Astrocyte of the spinal cord (primary cell): ENCODE data around the gene NTMT1.

Source experiments
- DNase-seq: peaks from one replicate; pipeline ENCODE4 v3.0.0; 2011; ENCODE audit warnings: low read depth, low spot score
- H3K4me3 ChIP-seq: 2 replicates; pipeline ENCODE4 v1.5.1; 2011; ENCODE audit warnings: low read depth, mild to moderate bottlenecking, low read length, moderate library complexity
- in situ Hi-C: cut with HindIII; loops from 2 replicates; pipeline ENCODE4 v1.10.0; 2017; ENCODE audit warnings: low sequenced_read_pairs
- TF ChIP-seq, protein P1 (sequence below): IDR thresholded peaks from 2 replicates; pipeline ENCODE4 v1.5.1; 2012; ENCODE audit warnings: low read depth, mild to moderate bottlenecking, low read length, inconsistent platforms

The NTMT1 gene

DNA sequence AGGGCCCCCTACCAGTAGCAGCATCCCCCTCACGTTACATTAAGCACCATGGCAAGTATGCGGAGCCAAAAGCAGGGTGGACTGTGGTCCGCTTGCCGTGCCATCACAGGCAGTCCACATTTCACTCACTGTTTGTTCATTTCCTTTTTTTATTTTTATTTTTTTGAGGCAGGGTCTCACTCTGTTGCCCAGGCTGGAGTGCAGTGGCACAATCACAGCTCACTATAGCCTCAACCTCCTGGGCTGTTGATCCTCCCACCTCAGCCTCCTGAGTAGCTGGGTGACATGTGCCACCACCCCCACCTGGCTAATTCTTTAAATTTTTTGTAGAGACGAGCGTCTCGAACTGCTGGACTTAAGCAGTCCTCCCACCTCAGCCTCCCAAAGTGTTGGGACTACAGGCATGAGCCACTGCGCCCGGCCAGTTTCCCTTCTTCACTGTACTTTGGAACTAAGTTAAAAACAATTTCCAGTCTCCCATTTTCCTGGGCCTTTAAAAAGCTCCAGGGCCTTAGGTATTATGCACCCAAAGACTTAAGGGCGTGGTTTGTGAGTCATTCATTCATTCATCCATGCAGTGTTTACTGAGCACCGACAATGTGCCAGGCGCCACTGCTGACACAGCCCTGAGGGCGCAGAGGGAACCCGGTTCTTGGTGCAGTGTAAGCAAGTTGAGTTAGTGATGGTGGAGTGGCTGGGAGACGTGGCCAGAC lies 59.4 kb downstream of the NTMT1 start:
- H3K4me3 ChIP-seq: no peak overlapping the region
- no peak for DNase-seq
- in situ Hi-C loops: no loop called here
- TF ChIP-seq, protein P1, sequence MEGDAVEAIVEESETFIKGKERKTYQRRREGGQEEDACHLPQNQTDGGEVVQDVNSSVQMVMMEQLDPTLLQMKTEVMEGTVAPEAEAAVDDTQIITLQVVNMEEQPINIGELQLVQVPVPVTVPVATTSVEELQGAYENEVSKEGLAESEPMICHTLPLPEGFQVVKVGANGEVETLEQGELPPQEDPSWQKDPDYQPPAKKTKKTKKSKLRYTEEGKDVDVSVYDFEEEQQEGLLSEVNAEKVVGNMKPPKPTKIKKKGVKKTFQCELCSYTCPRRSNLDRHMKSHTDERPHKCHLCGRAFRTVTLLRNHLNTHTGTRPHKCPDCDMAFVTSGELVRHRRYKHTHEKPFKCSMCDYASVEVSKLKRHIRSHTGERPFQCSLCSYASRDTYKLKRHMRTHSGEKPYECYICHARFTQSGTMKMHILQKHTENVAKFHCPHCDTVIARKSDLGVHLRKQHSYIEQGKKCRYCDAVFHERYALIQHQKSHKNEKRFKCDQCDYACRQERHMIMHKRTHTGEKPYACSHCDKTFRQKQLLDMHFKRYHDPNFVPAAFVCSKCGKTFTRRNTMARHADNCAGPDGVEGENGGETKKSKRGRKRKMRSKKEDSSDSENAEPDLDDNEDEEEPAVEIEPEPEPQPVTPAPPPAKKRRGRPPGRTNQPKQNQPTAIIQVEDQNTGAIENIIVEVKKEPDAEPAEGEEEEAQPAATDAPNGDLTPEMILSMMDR: no peak
